ENCODE data around the gene SIRT7. TPM values are rescaled to one million over a fixed set of nuclear protein-coding genes. Genes with fewer than 3 reads are reported as not detected.
A peak's percentile ranks its signal among the peaks of the same experiment; 100 is the strongest.
"Not testable (repeated sequence)": the region's sequence is repeated elsewhere in the genome, so short reads cannot be mapped to it uniquely, and the experiment has no call there.

SIRT7 gene
- total RNA-seq, 1 donor from 2014 or later, result 3.7 TPM

DNA sequence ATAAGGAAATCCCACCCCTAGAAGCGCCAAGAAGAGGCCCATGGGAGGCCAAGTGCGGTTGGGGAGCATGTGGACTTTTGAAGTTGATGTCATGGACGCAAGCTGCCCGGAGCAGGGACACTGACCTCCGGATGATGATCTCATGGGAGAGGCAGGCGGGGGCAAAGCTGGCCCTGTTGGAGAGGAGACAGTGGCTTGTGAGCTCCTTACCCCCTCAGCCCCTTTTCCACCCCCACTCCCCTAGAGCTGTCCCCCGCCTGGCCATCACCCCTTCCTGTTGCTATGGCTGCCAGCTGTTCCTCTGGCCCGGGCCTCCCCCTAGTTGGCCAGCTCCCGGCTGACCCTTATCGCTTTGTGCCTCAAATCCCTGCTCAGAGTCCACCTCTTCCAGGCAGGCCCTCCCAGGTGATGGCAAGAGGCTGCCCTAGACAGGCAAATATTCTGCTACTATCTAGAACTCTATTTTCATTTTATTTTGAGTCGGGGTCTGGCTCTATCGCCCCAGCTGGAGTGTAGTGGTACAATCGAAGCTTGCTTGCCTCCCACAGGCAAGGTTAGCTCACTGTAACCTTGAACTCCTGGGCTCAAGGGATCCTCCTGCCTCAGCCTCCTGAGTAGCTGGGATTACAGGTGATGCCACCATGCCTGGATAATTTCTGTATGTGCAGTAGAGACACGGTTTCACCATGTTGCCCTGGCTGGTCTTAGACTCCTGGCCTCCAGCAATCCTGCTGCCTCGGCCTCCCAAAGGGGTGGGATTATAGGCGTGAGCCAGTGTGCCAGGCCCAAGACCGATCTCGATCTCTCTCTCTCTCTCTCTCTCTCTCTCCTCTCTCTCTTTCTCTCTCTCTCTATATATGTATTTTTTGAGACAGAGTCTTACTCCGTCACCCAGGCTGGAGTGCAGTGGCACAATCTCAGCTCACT is 36.4 kb upstream of the SIRT7 start:
- no peak overlapping the region for H3K27ac ChIP-seq (ENCODE audit: low read depth, low read length)
- H3K27me3 ChIP-seq (ENCODE audit: control insufficient read depth in 3 of 3, insufficient read depth in 3 of 3, low read length in 3 of 3), result peaks cover 9 to 19% (median 17%) of the 10 kb centered on the region in 3 donors
- H3K4me3 ChIP-seq (ENCODE audit: low read length in 3 of 3), result no peak overlapping the region
- no peaks in the 10 kb centered on the region for H3K9me3 ChIP-seq (ENCODE audit: control insufficient read depth in 3 of 3, low read length in 3 of 3)
- H3K9ac ChIP-seq (ENCODE audit: low read depth in 1 of 3, low read length in 3 of 3), result no peak overlapping the region
- H3K36me3 ChIP-seq (ENCODE audit: control insufficient read depth in 3 of 3, insufficient read depth in 3 of 3, low read length in 3 of 3), result peaks cover 0 to 5% (median 4%) of the 10 kb centered on the region in 3 donors
- peaks cover 0 to 9% (median 7%) of the 10 kb centered on the region in 3 donors for H3K4me1 ChIP-seq (ENCODE audit: control insufficient read depth in 3 of 3, insufficient read depth in 3 of 3, low read length in 3 of 3)

DNA sequence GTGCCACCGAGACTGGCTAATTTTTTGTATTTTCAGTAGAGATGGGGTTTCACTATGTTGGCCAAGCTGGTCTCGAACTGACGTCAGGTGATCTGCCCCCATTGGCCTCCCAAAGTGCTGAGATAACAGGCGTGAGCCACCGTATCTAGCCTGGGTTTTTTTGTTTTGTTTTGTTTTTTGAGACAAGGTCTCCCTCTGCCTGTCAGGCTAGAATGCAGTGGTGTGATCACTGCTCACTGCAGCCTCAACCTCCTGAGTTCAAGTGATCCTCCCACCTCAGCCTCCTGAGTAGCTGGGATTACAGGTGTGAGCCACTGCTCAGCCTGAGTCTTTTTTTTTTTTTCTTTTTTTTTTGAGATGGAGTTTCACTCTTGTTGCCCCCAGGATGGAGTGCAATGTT is 35.5 kb upstream of the SIRT7 start:
- not testable (repeated sequence) for H3K36me3 ChIP-seq (ENCODE audit: control insufficient read depth in 3 of 3, insufficient read depth in 3 of 3, low read length in 3 of 3); H3K4me1 ChIP-seq (ENCODE audit: control insufficient read depth in 3 of 3, insufficient read depth in 3 of 3, low read length in 3 of 3); H3K9me3 ChIP-seq (ENCODE audit: control insufficient read depth in 3 of 3, low read length in 3 of 3); H3K27ac ChIP-seq (ENCODE audit: low read depth, low read length); H3K9ac ChIP-seq (ENCODE audit: low read depth in 1 of 3, low read length in 3 of 3); H3K4me3 ChIP-seq (ENCODE audit: low read length in 3 of 3)
- H3K27me3 ChIP-seq (ENCODE audit: control insufficient read depth in 3 of 3, insufficient read depth in 3 of 3, low read length in 3 of 3), result peaks cover under 1 to 12% (median 9%) of the 10 kb centered on the region in 3 donors

- H3K27me3 ChIP-seq (ENCODE audit: control insufficient read depth in 3 of 3, insufficient read depth in 3 of 3, low read length in 3 of 3), result peaks cover 0 to 6% (median 4%) of the 10 kb centered on the region in 3 donors
- no peak overlapping the region for H3K4me3 ChIP-seq (ENCODE audit: low read length in 3 of 3)
- peaks cover 2 to 5% (median 4%) of the 10 kb centered on the region in 3 donors for H3K36me3 ChIP-seq (ENCODE audit: control insufficient read depth in 3 of 3, insufficient read depth in 3 of 3, low read length in 3 of 3)
- H3K9ac ChIP-seq (ENCODE audit: low read depth in 1 of 3, low read length in 3 of 3), result no peak overlapping the region
- H3K4me1 ChIP-seq (ENCODE audit: control insufficient read depth in 3 of 3, insufficient read depth in 3 of 3, low read length in 3 of 3), result peaks cover 0 to 5% (median 2%) of the 10 kb centered on the region in 3 donors
- H3K9me3 ChIP-seq (ENCODE audit: control insufficient read depth in 3 of 3, low read length in 3 of 3), result no peaks in the 10 kb centered on the region
- H3K27ac ChIP-seq (ENCODE audit: low read depth, low read length), result no peak overlapping the region
Observed at GRCh38 chr17:81952792-81953228, 34.8 kb upstream of the SIRT7 start.

DNA sequence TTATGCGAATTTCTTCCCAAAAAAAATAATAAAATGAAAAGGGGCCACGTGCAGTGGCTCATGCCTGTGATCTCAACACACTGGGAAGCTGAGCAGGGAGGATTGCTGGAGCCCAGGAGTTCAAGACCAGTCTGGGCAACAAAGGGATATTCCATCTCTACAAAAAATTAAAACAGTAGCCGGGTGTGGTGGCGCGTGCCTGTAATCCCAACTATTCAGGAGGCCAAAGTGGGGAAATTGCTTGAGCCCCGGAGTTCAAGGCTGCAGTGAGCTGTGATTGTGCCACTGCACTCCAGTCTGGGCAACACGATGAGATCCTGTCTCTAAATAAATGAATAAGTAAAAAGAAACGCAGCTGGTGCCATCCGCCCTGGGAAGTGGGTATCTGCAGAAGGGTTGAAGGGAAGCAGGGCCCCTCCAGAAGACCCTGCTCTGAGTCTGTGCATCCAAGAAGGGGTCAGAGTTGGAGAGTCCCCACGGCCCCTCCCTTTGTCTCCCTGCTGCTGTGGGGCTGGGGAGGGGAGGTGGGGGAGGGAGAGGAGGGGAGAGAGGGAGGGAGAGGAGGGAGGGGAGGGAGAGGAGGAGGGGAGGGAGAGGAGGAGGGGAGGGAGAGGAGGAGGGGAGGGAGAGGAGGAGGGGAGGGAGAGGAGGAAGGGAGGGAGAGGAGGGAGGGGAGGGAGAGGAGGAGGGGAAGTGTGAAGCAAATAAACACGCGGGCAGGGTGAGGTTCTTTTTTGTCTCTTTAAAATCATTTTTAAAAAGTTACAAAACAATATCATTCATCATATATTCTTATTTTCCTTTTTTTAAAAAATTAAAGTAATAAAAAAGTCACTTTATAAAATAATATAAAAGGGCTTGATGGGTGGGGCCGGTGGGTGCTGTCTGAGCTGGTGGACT is 34.1 kb upstream of the SIRT7 start:
- H3K4me3 ChIP-seq (ENCODE audit: low read length in 3 of 3), result no peak overlapping the region
- peaks cover 0 to 3% (median 0%) of the 10 kb centered on the region in 3 donors for H3K27me3 ChIP-seq (ENCODE audit: control insufficient read depth in 3 of 3, insufficient read depth in 3 of 3, low read length in 3 of 3)
- peaks cover 4 to 9% (median 8%) of the 10 kb centered on the region in 3 donors for H3K4me1 ChIP-seq (ENCODE audit: control insufficient read depth in 3 of 3, insufficient read depth in 3 of 3, low read length in 3 of 3)
- peaks cover 2 to 5% (median 4%) of the 10 kb centered on the region in 3 donors for H3K36me3 ChIP-seq (ENCODE audit: control insufficient read depth in 3 of 3, insufficient read depth in 3 of 3, low read length in 3 of 3)
- H3K9me3 ChIP-seq (ENCODE audit: control insufficient read depth in 3 of 3, low read length in 3 of 3), result no peaks in the 10 kb centered on the region
- H3K27ac ChIP-seq (ENCODE audit: low read depth, low read length), result no peak overlapping the region
- no peak overlapping the region for H3K9ac ChIP-seq (ENCODE audit: low read depth in 1 of 3, low read length in 3 of 3)

GRCh38 chr17:81950501-81950900 is 32.5 kb upstream of the SIRT7 start:
- Histone ChIP-seq H3K27me3 (ENCODE audit: control insufficient read depth in 3 of 3, insufficient read depth in 3 of 3, low read length in 3 of 3) (no peaks in the 10 kb centered on the region), H3K4me3 (ENCODE audit: low read length in 3 of 3) (no peak overlapping the region), H3K27ac (ENCODE audit: low read depth, low read length) (no peak overlapping the region), H3K36me3 (ENCODE audit: control insufficient read depth in 3 of 3, insufficient read depth in 3 of 3, low read length in 3 of 3) (peaks cover 2 to 5% (median 4%) of the 10 kb centered on the region in 3 donors), H3K9ac (ENCODE audit: low read depth in 1 of 3, low read length in 3 of 3) (no peak overlapping the region), H3K4me1 (ENCODE audit: control insufficient read depth in 3 of 3, insufficient read depth in 3 of 3, low read length in 3 of 3) (peaks cover 4 to 11% (median 9%) of the 10 kb centered on the region in 3 donors), H3K9me3 (ENCODE audit: control insufficient read depth in 3 of 3, low read length in 3 of 3) (no peaks in the 10 kb centered on the region)

DNA sequence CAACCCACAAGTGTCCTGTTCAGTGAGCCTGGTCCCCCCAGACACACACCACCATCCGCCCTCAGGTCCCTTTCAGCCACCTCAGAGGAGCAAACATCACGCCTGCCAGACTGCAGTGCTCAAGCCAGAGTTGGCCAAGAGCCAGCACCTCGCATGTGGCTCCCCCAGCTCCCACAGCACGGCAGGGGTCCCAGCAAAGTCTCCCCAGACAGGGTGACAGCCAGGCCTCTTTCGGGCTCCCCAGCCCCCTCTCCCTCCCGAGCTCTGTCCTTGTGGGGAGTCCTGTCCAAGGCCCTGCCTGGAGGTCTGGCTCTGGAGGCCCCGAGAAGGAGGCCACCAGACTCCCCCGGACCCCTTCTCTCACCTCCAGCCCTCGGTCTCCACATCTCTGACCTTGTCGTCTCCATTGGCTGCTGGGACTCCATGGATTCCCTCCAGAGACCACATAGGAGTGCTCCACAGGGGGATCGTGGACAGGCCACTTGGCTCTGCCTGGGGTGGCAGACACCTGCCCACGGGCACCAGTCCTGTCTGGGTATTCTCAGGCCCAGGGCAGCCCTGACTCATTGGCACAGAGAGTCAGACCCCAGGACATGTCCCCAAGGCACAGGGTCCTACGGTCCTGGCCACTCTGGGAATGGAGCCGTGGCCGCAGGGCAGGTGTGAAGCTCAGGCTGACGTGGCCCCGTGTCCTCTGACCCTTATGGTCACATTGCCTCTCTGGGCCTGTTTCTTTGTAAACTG is 30.8 kb upstream of the SIRT7 start:
- Histone ChIP-seq H3K4me1 (ENCODE audit: control insufficient read depth in 3 of 3, insufficient read depth in 3 of 3, low read length in 3 of 3) (peaks cover 4 to 15% (median 12%) of the 10 kb centered on the region in 3 donors), H3K9me3 (ENCODE audit: control insufficient read depth in 3 of 3, low read length in 3 of 3) (no peaks in the 10 kb centered on the region), H3K36me3 (ENCODE audit: control insufficient read depth in 3 of 3, insufficient read depth in 3 of 3, low read length in 3 of 3) (peaks cover 2 to 5% (median 4%) of the 10 kb centered on the region in 3 donors), H3K9ac (ENCODE audit: low read depth in 1 of 3, low read length in 3 of 3) (no peak overlapping the region), H3K27me3 (ENCODE audit: control insufficient read depth in 3 of 3, insufficient read depth in 3 of 3, low read length in 3 of 3) (no peaks in the 10 kb centered on the region), H3K27ac (ENCODE audit: low read depth, low read length) (no peak overlapping the region), H3K4me3 (ENCODE audit: low read length in 3 of 3) (no peak overlapping the region)

DNA sequence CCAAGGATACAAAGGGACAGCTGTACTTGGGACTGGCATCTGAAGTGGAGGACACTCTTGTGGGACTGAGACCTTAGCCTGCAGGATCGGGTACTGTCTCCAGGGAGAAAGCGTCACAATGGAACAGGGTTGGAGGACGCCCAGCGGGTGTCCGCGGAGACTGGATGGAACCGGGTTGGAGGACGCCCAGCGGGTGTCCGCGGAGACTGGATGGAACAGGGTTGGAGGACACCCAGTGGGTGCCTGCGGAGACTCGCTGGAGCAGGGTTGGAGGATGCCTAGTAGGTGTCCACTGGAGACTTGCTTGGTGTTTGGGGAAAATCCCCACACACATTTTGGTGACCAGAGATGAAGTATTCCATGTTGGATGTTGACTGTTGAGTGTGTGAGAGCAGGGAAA is 29.2 kb upstream of the SIRT7 start, which contains the start of gene MYADML2:
Gene MYADML2, minus strand, starts transcription at position 45 of the 400 bp plus-strand sequence. CDS start 5,492 bp downstream, outside the sequence.
- H3K36me3 ChIP-seq (ENCODE audit: control insufficient read depth in 3 of 3, insufficient read depth in 3 of 3, low read length in 3 of 3), result peaks cover 2 to 5% (median 4%) of the 10 kb centered on the region in 3 donors
- H3K27ac ChIP-seq (ENCODE audit: low read depth, low read length), result peak within 1 kb of the TSS; percentile 36
- H3K9ac ChIP-seq (ENCODE audit: low read depth in 1 of 3, low read length in 3 of 3), result peak within 1 kb of the TSS in 1 of 3 donors; percentile 33
- H3K4me3 ChIP-seq (ENCODE audit: low read length in 3 of 3), result no peak within 1 kb of the TSS
- H3K4me1 ChIP-seq (ENCODE audit: control insufficient read depth in 3 of 3, insufficient read depth in 3 of 3, low read length in 3 of 3), result peaks cover 5 to 15% (median 14%) of the 10 kb centered on the region in 3 donors
- H3K9me3 ChIP-seq (ENCODE audit: control insufficient read depth in 3 of 3, low read length in 3 of 3), result no peaks in the 10 kb centered on the region
- H3K27me3 ChIP-seq (ENCODE audit: control insufficient read depth in 3 of 3, insufficient read depth in 3 of 3, low read length in 3 of 3), result peaks cover 0 to under 1% (median 0%) of the 10 kb centered on the region in 3 donors

DNA sequence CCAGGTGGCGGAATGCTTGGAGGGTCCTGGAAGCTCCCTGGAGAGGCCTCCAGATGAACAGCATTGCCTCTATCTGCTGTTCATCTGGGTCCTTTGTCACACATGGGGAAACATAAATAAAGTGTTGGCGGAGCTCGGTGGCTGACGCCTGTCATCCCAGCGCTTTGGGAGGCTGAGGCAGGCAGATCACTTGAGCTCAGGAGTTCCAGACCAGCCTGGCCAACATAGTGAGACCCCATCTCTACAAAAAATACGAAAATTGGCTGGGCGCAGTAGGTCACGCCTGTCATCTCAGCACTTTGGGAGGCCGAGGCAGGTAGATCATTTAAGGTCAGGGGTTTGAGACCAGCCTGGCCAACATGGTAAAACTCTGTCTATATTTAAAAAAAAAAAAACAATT is 26.9 kb upstream of the SIRT7 start:
- peaks cover 0 to 6% (median 0%) of the 10 kb centered on the region in 3 donors for H3K36me3 ChIP-seq (ENCODE audit: control insufficient read depth in 3 of 3, insufficient read depth in 3 of 3, low read length in 3 of 3)

DNA sequence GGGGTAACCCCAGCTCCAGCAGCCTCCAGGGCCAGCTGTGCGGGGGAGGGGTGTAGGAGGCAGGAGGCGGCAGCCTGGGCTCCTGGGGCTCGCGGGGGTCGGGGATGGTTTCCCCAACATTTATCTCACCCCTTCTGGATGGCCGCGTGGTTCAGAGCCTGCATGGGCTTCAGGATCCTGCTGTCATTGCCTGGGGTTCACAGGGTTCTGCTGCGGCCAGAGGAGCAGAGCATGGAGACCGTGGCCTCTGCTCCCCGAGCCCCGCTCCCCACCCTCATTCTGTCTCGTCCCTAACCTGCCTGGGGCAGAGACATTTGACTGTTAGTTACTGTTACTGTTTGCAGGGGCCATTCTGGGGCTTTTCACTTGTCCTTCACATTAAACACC is 24.2 kb upstream of the SIRT7 start:
- Histone ChIP-seq H3K9ac (ENCODE audit: low read depth in 1 of 3, low read length in 3 of 3) (peak overlapping the region; percentile 80 to 100 (median 84)), H3K4me1 (ENCODE audit: control insufficient read depth in 3 of 3, insufficient read depth in 3 of 3, low read length in 3 of 3) (peaks cover 30 to 52% (median 35%) of the 10 kb centered on the region in 3 donors), H3K27me3 (ENCODE audit: control insufficient read depth in 3 of 3, insufficient read depth in 3 of 3, low read length in 3 of 3) (peaks cover 0 to 6% (median 0%) of the 10 kb centered on the region in 3 donors), H3K9me3 (ENCODE audit: control insufficient read depth in 3 of 3, low read length in 3 of 3) (no peaks in the 10 kb centered on the region), H3K36me3 (ENCODE audit: control insufficient read depth in 3 of 3, insufficient read depth in 3 of 3, low read length in 3 of 3) (peaks cover 0 to 17% (median 0%) of the 10 kb centered on the region in 3 donors), H3K4me3 (ENCODE audit: low read length in 3 of 3) (peak overlapping the region; percentile 31 to 89 (median 69)), H3K27ac (ENCODE audit: low read depth, low read length) (peak overlapping the region; percentile 100)

More for the DNA sequence above, 26.9 kb upstream of the SIRT7 start:
- Histone ChIP-seq H3K9ac (ENCODE audit: low read depth in 1 of 3, low read length in 3 of 3) (no peak overlapping the region), H3K27me3 (ENCODE audit: control insufficient read depth in 3 of 3, insufficient read depth in 3 of 3, low read length in 3 of 3) (peaks cover 0 to 6% (median 0%) of the 10 kb centered on the region in 3 donors), H3K4me3 (ENCODE audit: low read length in 3 of 3) (no peak overlapping the region), H3K9me3 (ENCODE audit: control insufficient read depth in 3 of 3, low read length in 3 of 3) (no peaks in the 10 kb centered on the region), H3K4me1 (ENCODE audit: control insufficient read depth in 3 of 3, insufficient read depth in 3 of 3, low read length in 3 of 3) (peaks cover 14 to 33% (median 15%) of the 10 kb centered on the region in 3 donors), H3K27ac (ENCODE audit: low read depth, low read length) (no peak overlapping the region)

Data from skeletal muscle tissue (tissue), 4 donors.